Measurements from ENCODE around the gene MLXIP.
"Not testable (repeated sequence)": the region's sequence is repeated elsewhere in the genome, so short reads cannot be mapped to it uniquely, and the experiment has no call there.

MLXIP gene

GRCh38 chr12:122094137-122094734, 15.7 kb downstream of the MLXIP start:
- FAIRE-seq (no peak), DNase-seq (ENCODE audit: insufficient read length, low spot score) (no peak)

- DNase-seq (ENCODE audit: insufficient read length, low spot score) (no peak), FAIRE-seq (no peak)
Observed at GRCh38 chr12:122094735-122095631, 16.4 kb downstream of the MLXIP start.

GRCh38 chr12:122096014-122096413, 17.5 kb downstream of the MLXIP start:
- DNase-seq (ENCODE audit: insufficient read length, low spot score) = no peak
- FAIRE-seq = no peak

- DNase-seq (ENCODE audit: insufficient read length, low spot score) (no peak), FAIRE-seq (no peak)
Observed at GRCh38 chr12:122096591-122097149, 18.1 kb downstream of the MLXIP start.

GRCh38 chr12:122097584-122097926, 19.0 kb downstream of the MLXIP start:
- DNase-seq (ENCODE audit: insufficient read length, low spot score) (no peak), FAIRE-seq (no peak)

- FAIRE-seq (no peak), DNase-seq (ENCODE audit: insufficient read length, low spot score) (no peak)
Observed at GRCh38 chr12:122097927-122098756, 19.6 kb downstream of the MLXIP start.

GRCh38 chr12:122099280-122099749, 20.8 kb downstream of the MLXIP start:
- no peak for DNase-seq (ENCODE audit: insufficient read length, low spot score)
- no peak for FAIRE-seq

- FAIRE-seq (no peak), DNase-seq (ENCODE audit: insufficient read length, low spot score) (no peak)
Observed at GRCh38 chr12:122099856-122100255, 21.3 kb downstream of the MLXIP start.

- no peak for DNase-seq (ENCODE audit: insufficient read length, low spot score)
- FAIRE-seq = no peak
Observed at GRCh38 chr12:122100568-122100967, 22.0 kb downstream of the MLXIP start.

GRCh38 chr12:122102331-122102730, 23.8 kb downstream of the MLXIP start:
- no peak for FAIRE-seq
- no peak for DNase-seq (ENCODE audit: insufficient read length, low spot score)

- FAIRE-seq (no peak), DNase-seq (ENCODE audit: insufficient read length, low spot score) (no peak)
Observed at GRCh38 chr12:122104844-122105243, 26.3 kb downstream of the MLXIP start.

- not testable (repeated sequence) for DNase-seq (ENCODE audit: insufficient read length, low spot score); FAIRE-seq
Observed at GRCh38 chr12:122105496-122105895, 26.9 kb downstream of the MLXIP start.

GRCh38 chr12:122106843-122107242, 28.3 kb downstream of the MLXIP start:
- no peak for FAIRE-seq
- DNase-seq (ENCODE audit: insufficient read length, low spot score) = no peak

- no peak for DNase-seq (ENCODE audit: insufficient read length, low spot score)
- FAIRE-seq = no peak
Observed at GRCh38 chr12:122107261-122107660, 28.7 kb downstream of the MLXIP start.

GRCh38 chr12:122111089-122111641, 32.6 kb downstream of the MLXIP start:
- DNase-seq (ENCODE audit: insufficient read length, low spot score) (no peak), FAIRE-seq (no peak)

- DNase-seq (ENCODE audit: insufficient read length, low spot score) (no peak), FAIRE-seq (no peak)
Observed at GRCh38 chr12:122116707-122117535, 38.4 kb downstream of the MLXIP start.

GRCh38 chr12:122117979-122118378, 39.4 kb downstream of the MLXIP start:
- no peak for FAIRE-seq
- DNase-seq (ENCODE audit: insufficient read length, low spot score) = no peak

- FAIRE-seq; DNase-seq (ENCODE audit: insufficient read length, low spot score): not testable (repeated sequence)
Observed at GRCh38 chr12:122121341-122121740, 42.8 kb downstream of the MLXIP start.

GRCh38 chr12:122121745-122122144, 43.2 kb downstream of the MLXIP start:
- no peak for FAIRE-seq
- no peak for DNase-seq (ENCODE audit: insufficient read length, low spot score)
